Measurements from ENCODE around the gene NBPF3. TPM values are rescaled to one million over a fixed set of nuclear protein-coding genes. Genes with fewer than 3 reads are reported as not detected.
A peak's percentile ranks its signal among the peaks of the same experiment; 100 is the strongest.

The NBPF3 gene
- total RNA-seq, 4 donors from 2014 or later = 13.8 to 19.4 (median 16.7) TPM

- intact Hi-C loops (cut with DNase I) = no loop called here
- H3K4me1 ChIP-seq = peaks cover 0 to 12% of the 10 kb centered on the region in 2 donors
Observed at GRCh38 chr1:21522525-21523038, 82.6 kb downstream of the NBPF3 start.

GRCh38 chr1:21523297-21523813 is 83.4 kb downstream of the NBPF3 start:
- no peaks in the 10 kb centered on the region for H3K36me3 ChIP-seq
- WGBS, 2 donors = 85 to 94% methylated on average over 2 to 7 of the region's 7 CpGs
- no peak overlapping the region for H3K27ac ChIP-seq
- no peak for DNase-seq
- intact Hi-C loops (cut with DNase I) = no loop called here
- no peak overlapping the region for H3K4me3 ChIP-seq (replicated peaks in 1 of 3)
- H3K9me3 ChIP-seq = no peaks in the 10 kb centered on the region
- TF ChIP-seq POLR2A (IDR thresholded peaks at IDR 0.05) (no peak), CTCF (IDR thresholded peaks at IDR 0.05) (no peak)
- H3K27me3 ChIP-seq = no peaks in the 10 kb centered on the region
- H3K4me1 ChIP-seq = peaks cover 0 to 12% of the 10 kb centered on the region in 2 donors

More at GRCh38 chr1:21522525-21523038, 82.6 kb downstream of the NBPF3 start:
- Histone ChIP-seq H3K36me3 (no peaks in the 10 kb centered on the region), H3K4me3 (replicated peaks in 1 of 3) (no peak overlapping the region), H3K9me3 (no peaks in the 10 kb centered on the region), H3K27ac (no peak overlapping the region), H3K27me3 (no peaks in the 10 kb centered on the region)
- 95 to 97% methylated on average over 11 of the region's 11 CpGs for WGBS, 2 donors
- no peak for DNase-seq
- TF ChIP-seq CTCF (IDR thresholded peaks at IDR 0.05) (no peak), POLR2A (IDR thresholded peaks at IDR 0.05) (no peak)

- Histone ChIP-seq H3K27ac (peak overlapping the region in 1 of 3 donors; percentile 47), H3K36me3 (no peaks in the 10 kb centered on the region), H3K27me3 (no peaks in the 10 kb centered on the region), H3K9me3 (no peaks in the 10 kb centered on the region), H3K4me3 (replicated peaks in 1 of 3) (no peak overlapping the region), H3K4me1 (peaks cover 0 to 12% of the 10 kb centered on the region in 2 donors)
- intact Hi-C loops (cut with DNase I) = no loop called here
- WGBS, 2 donors = 76 to 86% methylated on average over 5 of the region's 5 CpGs
- TF ChIP-seq CTCF (IDR thresholded peaks at IDR 0.05) (no peak), POLR2A (IDR thresholded peaks at IDR 0.05) (no peak)
- DNase-seq = no peak
Observed at GRCh38 chr1:21524220-21524619, 84.3 kb downstream of the NBPF3 start.

GRCh38 chr1:21524686-21525339 is 84.9 kb downstream of the NBPF3 start:
- H3K27ac ChIP-seq = peak overlapping the region; percentile 35 to 58 (median 47)
- DNase-seq = peak; percentile 70 to 77
- H3K4me3 ChIP-seq (replicated peaks in 1 of 3) = no peak overlapping the region
- no peaks in the 10 kb centered on the region for H3K36me3 ChIP-seq
- H3K27me3 ChIP-seq = no peaks in the 10 kb centered on the region
- WGBS, 2 donors = 48 to 52% methylated on average over 10 to 12 of the region's 14 CpGs
- TF ChIP-seq POLR2A (IDR thresholded peaks at IDR 0.05) (no peak), CTCF (IDR thresholded peaks at IDR 0.05) (no peak)
- intact Hi-C loops (cut with DNase I) = no loop called here
- H3K4me1 ChIP-seq = peaks cover 0 to 12% of the 10 kb centered on the region in 2 donors
- no peaks in the 10 kb centered on the region for H3K9me3 ChIP-seq

GRCh38 chr1:21525340-21525717 is 85.4 kb downstream of the NBPF3 start:
- Histone ChIP-seq H3K4me1 (peaks cover 0 to 12% of the 10 kb centered on the region in 2 donors), H3K4me3 (replicated peaks in 1 of 3) (no peak overlapping the region), H3K9me3 (no peaks in the 10 kb centered on the region), H3K36me3 (no peaks in the 10 kb centered on the region), H3K27me3 (no peaks in the 10 kb centered on the region), H3K27ac (peak overlapping the region in 2 of 3 donors; percentile 35 to 58)
- TF ChIP-seq POLR2A (IDR thresholded peaks at IDR 0.05) (no peak), CTCF (IDR thresholded peaks at IDR 0.05) (no peak)
- 58 to 79% methylated on average over 7 of the region's 7 CpGs for WGBS, 2 donors
- intact Hi-C loops (cut with DNase I) = no loop called here
- DNase-seq = no peak

Data from thyroid gland (tissue), 4 donors.